ENCODE results near the gene STEEP1.

The STEEP1 gene

DNA sequence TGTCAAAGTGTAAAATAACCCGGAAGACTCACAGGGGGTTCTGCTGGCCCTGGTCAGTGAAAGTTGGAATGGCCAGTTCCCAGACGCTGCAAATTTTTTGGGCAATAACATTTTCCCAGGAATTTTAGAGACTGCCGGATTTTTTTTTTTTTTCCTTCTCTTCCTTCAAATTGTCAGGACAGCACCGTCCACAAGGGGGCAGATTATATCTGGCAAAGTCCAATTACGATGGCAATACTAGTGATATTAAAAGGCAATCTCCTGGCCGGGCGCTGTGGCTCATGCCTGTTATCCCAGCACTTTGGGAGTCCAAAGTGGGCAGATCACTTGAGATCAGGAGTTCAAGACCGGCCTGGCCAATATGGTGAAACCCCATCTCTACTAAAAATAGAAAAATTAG lies 76.5 kb downstream of the STEEP1 start:
- no peak for DNase-seq (ENCODE audit: low read depth in 2 of 2)
